ENCODE data around the gene COL18A1.

The COL18A1 gene

DNA sequence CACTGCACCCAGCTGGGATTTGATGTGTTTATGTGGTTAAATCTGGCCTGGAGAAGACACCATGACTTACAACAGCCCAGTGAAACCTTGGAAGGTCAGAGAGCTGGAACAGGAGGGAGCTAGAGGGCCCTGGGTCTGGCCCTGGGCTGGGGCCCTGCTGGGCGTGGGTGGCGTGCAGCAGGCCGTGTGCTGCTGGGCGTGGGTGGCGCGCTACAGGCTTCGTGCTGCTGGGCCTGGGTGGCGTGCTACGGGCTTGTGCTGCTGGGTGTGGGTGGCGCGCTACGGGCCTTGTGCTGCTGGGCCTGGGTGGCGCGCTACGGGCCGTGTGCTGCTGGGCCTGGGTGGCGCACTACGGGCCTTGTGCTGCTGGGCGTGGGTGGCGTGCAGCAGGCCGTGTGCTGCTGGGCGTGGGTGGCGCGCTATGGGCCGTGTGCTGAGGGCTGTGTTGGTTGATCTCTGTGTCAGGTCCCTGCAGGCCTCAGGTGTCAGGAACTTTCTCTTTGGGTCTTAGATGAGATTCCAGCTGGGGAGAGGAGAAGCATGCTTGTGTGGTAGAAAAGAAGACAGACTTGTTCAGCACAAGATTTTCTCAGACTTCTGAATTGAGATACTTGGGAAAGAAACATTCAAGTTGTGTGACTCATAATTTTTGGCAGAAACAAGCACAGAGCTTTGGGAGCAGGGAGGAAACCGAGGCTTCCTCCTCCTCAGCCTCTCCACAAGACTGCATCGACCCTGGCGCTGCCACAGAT lies 66.0 kb downstream of the COL18A1 start:
- DNase-seq, result no peak

- no peak for DNase-seq
Observed at GRCh38 chr21:45471525-45472221, 66.7 kb downstream of the COL18A1 start.

- no peak for DNase-seq
Observed at GRCh38 chr21:45472445-45473365, 67.7 kb downstream of the COL18A1 start.

GRCh38 chr21:45473496-45474322 lies 68.7 kb downstream of the COL18A1 start:
- no peak for DNase-seq

DNA sequence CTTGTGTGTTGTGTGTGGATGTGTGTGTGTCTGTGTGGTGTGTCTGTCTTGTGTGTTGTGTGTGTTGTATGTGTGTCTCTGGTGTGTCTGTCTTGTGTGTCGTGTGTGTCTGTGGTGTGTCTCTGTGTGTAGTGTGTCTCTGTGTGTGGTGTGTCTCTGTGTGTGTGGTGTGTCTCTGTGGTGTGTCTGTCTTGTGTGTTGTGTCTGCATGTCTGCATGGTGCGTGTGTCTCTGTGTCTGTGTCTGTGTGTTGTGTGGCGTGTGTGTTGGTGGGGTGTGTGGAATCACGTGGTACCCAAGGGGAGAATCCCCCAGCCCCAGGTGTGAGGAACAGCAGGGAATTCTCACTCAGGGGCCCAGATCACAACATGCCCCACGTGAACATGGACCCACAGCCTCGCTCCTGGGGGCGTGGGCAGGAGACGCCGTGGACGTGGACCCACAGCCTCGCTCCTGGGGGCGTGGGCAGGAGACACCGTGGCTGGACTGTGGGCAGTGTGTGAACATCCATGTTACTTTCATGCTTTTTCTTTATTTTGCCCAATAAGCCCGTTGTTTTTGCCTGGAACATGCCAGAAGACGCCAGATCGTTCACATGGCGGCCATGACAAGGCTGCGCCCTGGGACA lies 69.5 kb downstream of the COL18A1 start:
- no peak for DNase-seq

DNA sequence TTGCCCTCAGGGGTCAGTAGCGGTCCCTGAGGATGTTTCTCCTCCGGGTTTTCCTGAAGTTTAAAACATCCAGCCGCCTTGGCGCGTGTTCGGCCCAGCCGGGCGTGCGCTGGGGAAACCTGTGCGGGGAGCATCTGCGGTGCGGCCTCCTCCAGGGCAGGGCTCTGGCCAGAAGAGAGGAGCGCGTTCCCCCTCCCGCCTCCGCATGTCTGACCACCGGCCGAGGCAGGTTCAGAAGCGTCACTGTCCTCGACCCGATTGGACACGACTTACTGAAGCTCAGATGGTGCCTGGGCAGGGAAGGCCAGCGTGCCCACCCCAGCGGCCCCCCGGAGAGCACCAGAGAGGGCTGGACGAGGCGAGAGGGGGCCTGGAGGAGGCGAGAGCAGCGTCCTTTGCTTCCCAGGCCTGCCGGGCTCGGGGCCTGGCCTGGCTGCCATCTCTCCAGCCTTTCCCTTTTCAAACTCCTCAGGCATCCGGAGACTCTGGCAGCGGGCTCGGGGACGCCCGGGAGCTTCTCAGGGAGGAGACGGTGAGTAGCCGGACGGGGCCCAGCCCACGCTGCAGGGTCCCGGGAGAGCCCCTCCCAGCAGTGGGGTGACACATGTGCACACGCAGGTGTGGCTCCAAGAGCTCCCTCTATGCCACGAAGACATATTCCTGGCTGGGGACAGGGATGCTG lies 70.2 kb downstream of the COL18A1 start:
- no peak for DNase-seq

DNA sequence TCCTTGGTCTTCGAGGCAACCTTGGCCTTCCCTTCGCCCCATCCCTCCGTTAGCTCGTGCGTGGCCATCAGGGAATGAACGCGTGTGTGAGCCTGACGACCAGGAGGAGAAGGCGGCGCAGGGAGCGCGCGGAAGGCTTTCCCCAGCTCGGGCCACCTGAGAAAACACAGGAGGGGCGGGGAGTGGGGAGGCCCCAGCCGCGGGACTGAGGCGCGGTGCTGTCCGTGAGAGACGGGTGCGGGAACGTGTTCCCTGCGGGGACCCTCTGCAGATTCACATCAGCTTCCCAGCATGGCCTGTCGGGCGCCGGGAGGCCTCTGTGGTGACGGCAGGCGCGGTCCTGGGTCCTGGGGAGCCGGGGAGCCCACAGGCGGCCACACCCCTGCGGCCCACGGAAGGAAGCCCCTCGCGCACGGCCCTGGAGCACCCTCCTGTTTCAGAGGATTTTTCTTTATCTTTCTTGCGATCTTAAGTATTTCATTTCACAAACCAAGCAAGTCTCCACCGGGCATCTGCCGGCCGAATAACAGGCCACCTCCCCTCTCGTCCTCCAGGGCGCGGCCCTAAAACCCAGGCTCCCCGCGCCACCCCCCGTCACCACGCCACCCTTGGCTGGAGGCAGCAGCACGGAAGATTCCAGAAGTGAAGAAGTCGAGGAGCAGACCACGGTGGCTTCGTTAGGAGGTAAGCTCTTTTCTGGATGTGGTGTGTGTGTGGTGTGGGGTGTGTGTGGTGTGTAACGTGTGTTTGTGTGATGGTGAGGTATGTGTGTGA lies 71.0 kb downstream of the COL18A1 start:
- no peak for DNase-seq

DNA sequence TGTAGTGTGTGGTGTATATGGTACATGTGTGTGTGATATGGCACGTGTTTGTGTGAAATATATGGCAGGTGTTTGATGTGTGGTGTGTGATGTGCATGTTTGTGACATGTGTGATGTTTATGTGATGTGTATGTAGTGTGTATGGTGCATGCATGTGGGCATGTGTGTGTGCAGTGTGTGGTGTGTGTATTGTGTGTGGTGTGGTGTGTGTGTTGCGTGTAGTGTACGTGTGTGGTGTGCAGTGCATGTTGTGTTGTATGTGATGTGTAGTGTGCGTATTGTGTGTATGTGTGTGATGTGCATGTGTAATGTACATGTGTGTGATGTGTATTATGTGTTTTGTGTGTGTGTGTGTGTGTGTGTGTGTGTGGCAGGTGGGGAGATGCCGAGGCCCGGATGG lies 71.6 kb downstream of the COL18A1 start:
- DNase-seq, result no peak

GRCh38 chr21:45477176-45478114 lies 72.5 kb downstream of the COL18A1 start:
- DNase-seq, result no peak

DNA sequence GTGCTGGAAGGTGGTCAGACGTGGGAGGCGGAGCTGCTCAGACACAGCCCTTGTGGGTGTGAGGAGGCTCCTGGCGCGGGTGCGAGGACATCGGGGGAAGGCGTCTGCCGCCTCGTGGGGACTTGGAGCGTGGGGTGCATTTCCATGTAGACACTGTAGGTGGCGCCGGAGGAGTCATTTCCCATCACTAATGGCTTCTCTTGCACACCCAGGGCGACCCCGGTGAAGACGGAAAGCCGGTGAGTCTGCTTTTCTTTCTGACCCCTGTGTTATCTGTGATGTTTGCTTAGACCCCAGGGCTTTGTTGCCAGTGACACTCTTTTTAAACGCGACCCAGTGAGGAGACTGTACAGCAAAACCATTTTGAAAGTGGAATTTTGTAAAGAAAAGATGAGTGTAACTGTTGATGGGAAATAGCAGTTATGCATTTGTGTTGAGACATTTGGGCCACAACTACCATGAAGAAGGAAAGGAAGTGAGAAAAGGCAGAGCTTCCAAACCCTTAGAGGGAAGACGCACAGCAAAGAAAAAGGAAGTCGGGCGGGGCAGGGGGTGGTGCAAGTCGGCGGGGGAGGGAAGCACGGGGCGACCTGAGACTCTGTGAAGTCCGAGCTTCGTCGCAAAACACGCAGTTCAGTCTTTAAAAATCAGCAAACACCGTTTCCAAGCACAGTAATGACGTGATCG lies 73.3 kb downstream of the COL18A1 start:
- DNase-seq, result no peak

DNA sequence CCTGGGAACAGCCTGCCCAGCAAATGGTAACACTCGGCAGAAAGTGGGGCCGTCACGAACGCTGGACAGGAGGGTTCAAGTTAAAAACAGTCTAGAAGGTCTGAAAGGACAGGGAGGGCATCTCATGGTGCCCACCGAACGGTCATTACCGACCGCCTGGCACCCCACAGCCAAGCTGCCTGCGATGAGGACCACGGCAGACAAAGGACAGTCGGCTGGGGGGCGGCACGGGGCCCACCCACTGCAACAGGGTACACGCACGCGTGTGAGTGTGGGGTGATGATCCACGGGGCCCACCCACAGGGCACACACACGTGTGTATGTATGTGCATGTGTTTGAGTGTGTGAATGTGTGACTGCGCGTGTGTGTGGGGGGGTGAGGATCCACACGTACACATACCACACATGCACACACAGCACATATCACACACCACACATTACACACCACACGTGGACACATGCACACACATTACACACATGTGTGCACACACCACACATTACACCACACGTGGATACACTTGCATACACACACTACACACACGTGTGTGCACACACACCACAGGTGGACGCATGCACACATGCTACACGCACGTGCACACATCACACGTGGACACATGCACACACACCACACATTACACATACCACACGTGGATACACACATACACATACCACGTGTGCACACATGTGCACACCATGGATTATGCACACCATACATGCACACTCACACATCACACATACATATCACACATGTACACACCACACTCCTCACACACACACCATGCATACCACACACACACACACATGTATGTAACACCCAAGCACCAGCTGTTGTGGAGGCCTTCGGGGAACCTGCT lies 74.1 kb downstream of the COL18A1 start:
- no peak for DNase-seq

DNA sequence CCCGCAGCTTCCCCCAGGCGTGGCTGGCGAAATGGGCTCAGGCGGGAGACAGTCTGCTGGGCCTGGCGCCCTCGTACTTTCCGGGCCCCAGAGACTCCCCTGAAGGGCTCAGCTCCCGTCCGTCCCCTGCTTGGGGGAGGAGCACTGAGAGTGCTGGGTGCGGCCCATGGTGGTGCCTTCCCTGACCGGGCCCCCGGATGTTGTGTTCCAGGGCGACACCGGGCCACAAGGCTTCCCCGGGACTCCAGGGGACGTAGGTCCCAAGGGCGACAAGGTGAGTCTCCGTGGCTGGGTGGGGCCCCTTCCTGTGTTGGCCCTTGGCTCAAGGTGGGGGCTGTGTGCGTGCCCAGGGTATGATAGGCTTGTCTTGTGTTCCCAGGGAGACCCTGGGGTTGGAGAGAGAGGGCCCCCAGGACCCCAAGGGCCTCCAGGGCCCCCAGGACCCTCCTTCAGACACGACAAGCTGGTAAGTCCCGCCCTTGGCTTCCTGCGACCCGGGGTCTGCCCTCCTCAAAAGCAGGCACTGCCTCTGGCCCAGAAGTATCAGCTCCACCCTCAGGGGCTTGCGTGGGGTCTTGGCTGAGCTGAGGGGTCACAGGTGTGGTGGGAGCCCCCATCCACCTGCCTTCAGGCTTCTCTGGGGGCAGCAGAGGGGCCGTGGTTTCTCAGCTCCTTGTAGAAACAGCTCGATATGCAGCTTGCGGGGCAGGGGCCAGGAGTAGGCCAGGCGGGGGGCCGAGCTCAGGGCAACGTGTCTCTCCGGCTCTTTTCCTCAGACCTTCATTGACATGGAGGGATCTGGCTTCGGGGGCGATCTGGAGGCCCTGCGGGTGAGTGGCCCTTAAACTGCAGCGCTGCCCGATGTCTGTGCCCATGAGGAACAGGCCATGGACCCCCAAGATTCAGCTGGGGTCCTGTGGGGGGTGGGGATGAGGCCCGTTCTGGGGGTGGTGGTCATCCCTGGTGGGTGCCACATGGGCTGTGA lies 75.0 kb downstream of the COL18A1 start:
- no peak for DNase-seq

DNA sequence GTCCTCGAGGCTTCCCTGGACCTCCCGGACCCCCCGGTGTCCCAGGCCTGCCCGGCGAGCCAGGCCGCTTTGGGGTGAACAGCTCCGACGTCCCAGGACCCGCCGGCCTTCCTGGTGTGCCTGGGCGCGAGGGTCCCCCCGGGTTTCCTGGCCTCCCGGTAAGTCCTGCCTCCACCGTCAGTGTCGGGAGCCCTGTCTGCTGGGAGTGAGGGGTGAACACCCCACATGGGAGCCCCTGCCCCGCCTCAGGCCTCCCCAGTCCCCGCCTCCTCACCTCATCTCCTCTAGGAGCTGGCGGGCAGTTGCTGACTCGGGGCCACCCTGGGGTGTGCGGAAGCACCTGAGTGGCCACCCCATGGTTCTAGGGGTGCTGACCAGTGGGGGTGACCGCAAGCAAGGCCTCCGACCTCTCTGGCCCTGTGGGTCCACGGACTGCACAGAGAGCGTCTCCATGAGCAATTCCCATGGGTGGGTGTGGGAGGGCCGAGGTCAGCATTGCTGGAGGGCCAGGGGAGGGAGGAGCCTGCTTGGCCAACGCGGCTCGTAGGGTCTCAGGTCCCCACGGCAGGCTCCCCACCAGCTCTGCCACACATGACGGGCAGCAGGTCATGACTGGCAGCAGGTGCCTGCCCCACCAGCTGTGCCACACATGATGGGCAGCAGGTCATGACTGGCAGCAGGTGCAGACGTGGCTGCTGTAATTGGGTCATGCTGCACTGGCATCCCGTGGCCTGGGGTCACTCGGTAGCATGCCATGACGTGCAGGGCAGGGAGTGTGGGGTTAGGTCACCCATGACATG lies 75.9 kb downstream of the COL18A1 start:
- no peak for DNase-seq

DNA sequence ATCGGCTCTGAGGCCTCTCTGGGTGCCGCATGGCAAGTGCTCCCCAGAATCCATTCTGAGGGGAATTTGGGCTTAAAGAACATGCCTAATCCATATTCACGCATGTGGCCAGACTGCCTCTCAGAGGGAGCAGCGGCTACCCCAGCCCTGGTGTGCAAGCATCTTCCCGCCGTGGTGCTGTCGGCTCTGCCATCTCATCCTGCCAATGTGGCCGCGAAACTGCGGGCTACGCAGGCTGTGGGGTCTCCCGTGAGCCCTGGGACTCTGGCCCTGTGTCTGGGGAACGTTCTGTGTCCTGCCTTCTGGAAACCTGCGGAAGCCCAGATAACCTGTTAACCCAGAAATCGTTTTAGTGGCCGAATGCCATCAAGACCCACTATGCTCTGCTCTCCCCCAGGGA lies 76.6 kb downstream of the COL18A1 start:
- no peak for DNase-seq

Measured in NCI-H774 (cell line).